Right ventricle myocardium superior (tissue), 1 donor: ENCODE measurements around the gene CCDC33. TPM values are rescaled to one million over a fixed set of nuclear protein-coding genes. Genes with fewer than 3 reads are reported as not detected.
A peak's percentile ranks its signal among the peaks of the same experiment; 100 is the strongest.

Experiments
- ATAC-seq: fragments of 200-7000 bp; cut with Tn5 transposase; one replicate; pipeline ENCODE4 v1.9.1; 2020; ENCODE audit warnings: mild to moderate bottlenecking; ENCODE audit not compliant: poor library complexity
- DNase-seq: peaks from one replicate; pipeline ENCODE4 v3.0.0-alpha.2; 2020
- intact Hi-C: fragments of 100-400 bp; cut with DNase I; formaldehyde crosslinking; loops from one replicate; pipeline ENCODE4 v1.11.2; 2022
- total RNA-seq: library from RNA; stranded (reverse); fragmentation: NEBNext Ultra II Directional; extraction: Animal tissue kit (Norgen Biotek cat#: 25700); gene quantifications from one replicate; pipeline ENCODE4 v1.2.1, GENCODE V29; 2021
- donor health status: DM: no; HTN: yes; CAD: no; lungs with severe emphysema.

Gene CCDC33
- total RNA-seq, 1 donor from 2014 or later, result not detected

GRCh38 chr15:74225928-74226327, 10.2 kb upstream of the CCDC33 start:
- intact Hi-C loops, result no loop called here
- no peak for DNase-seq

DNA sequence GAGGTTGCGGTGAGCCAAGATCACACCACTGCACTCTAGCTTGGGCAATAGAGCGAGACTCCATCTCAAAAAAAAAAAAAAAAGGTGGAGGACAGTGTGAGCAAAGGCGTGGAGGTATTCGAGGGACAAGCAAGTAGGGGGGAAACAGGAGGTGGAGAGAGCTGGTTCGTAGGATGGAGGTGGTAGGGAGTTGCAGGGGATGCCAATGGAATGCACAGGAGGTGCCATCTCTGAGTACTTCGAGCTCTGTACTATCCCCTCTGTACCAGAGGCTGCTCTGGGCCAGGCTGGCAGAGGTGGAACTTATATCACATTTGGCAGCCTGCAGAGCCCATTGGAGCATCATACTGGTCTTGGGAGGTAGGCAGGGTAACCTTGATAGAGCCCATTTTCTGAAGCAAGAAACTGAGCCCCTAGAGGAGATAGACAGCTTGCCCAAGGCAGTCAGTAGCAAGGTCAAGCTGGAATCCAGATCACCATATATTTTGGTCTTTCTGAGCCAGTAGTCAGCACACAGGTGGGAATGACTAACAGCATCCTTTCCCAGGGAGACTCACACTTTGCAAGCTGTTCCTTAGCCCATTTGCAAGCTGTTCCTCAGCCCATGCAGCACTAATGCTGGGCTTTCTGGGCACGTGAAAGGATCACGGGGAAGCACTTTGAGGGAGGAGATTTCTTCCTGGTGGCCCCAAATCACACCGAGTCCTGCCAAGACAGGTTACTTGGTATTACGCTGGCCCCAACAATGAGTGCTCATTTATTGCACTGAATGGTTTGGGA, 9.2 kb upstream of the CCDC33 start:
- intact Hi-C loops, result no loop called here
- DNase-seq (no peak), ATAC-seq (no peak)

More at GRCh38 chr15:74225928-74226327, 10.2 kb upstream of the CCDC33 start:
- no peak for ATAC-seq

GRCh38 chr15:74227968-74228722, 8.0 kb upstream of the CCDC33 start:
- peak; percentile 51 for DNase-seq
- intact Hi-C loops, result no loop called here
- no peak for ATAC-seq

GRCh38 chr15:74228723-74229081, 7.4 kb upstream of the CCDC33 start:
- DNase-seq (no peak), ATAC-seq (no peak)
- intact Hi-C loops, result no loop called here

- ATAC-seq (no peak), DNase-seq (no peak)
- intact Hi-C loops, result no loop called here
Observed at GRCh38 chr15:74229686-74230085, 6.4 kb upstream of the CCDC33 start.

DNA sequence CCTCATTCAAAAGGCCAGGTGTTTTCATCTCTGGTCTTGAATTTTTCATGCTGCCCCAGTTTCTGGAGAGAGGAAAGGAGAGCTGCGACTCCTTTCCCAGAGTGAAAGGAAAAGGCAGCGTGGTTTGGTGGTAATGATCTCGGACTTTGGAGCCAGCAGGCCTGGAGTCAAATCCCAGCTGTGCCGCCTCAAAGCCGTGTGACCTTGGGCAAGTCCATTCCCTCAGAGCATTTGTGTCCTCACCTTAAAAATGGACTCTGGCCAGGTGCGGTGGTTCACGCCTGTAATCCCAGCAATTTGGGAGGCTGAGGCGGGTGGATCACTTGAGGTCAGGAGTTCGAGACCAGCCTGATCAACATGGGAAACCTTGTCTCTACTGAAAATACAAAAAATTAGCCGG, 4.7 kb upstream of the CCDC33 start:
- no peak for DNase-seq
- no peak for ATAC-seq
- intact Hi-C loops, result no loop called here

DNA sequence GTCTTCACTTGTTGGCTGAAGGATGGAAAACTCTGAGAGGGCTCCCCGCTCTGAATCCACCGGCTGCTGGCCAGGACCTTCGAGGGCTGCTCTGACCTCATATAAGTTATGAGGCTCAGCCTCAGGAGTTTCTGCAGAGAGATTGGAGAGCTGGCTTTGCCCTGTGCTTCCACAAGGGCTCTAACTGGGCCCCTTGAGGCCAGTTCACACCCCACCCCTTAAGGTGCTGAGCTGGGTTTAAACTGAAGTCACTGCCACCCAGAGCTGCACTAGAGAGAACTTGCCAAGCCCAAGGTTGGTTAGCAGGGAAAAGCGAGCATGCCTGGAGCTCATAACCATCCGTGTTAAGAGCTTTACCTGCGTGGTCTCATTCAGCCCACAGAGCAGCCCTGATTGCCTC, 2.8 kb upstream of the CCDC33 start:
- DNase-seq, result no peak
- intact Hi-C loops, result no loop called here

GRCh38 chr15:74233851-74234597, 2.1 kb upstream of the CCDC33 start:
- intact Hi-C loops, result no loop called here
- no peak for ATAC-seq
- DNase-seq, result no peak

More for the DNA sequence above, 2.8 kb upstream of the CCDC33 start:
- ATAC-seq, result no peak

DNA sequence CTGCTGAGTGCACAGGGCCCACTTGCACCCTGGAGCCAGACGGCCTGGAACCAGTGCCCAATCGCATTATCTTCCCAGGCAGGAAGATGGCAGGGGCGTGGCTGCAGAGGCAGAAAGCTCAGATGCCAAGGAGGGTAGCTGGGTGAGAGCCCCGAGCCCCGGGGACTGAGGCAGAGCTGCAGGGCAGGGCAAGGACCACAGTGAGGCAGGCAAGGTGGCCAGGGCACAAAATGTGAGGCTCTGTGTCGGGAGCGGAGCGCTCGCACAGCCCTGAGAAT, 1.6 kb upstream of the CCDC33 start:
- DNase-seq (no peak), ATAC-seq (no peak)
- intact Hi-C loops, result no loop called here

DNA sequence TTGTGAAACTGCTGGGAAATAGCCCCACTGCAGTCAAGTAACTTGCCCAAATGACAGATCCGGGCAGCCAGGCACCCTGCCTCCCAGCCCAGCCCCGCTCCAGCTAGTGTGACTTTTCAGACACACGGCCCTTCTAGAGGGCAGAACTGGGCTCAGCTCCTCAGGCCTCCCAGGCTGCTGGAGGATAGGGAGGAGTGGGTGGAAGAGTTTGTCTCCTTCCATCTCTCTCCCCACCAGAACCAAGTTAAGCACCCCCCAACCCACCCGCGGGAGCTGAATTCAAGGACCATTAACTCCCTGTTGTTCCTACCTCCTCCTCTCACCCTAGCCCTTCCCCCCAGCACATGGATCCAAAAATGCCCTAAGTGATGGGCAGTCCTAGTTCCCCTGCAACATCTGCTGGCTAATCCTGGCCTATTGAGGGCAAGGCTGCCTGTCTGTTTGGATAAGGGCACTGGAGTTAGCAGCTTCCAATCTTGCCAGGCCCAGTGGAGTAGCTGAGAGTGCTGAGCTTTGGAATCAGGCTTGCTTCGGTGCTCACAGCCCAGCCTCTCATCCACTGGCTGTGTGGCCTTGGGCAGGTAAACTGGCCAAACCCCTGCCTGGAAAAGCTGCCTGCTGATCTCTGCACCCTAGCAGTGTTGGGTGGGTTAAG, 3.1 kb downstream of the CCDC33 start:
- ATAC-seq (peak; percentile 48), DNase-seq (no peak)
- intact Hi-C loops, result no loop called here

DNA sequence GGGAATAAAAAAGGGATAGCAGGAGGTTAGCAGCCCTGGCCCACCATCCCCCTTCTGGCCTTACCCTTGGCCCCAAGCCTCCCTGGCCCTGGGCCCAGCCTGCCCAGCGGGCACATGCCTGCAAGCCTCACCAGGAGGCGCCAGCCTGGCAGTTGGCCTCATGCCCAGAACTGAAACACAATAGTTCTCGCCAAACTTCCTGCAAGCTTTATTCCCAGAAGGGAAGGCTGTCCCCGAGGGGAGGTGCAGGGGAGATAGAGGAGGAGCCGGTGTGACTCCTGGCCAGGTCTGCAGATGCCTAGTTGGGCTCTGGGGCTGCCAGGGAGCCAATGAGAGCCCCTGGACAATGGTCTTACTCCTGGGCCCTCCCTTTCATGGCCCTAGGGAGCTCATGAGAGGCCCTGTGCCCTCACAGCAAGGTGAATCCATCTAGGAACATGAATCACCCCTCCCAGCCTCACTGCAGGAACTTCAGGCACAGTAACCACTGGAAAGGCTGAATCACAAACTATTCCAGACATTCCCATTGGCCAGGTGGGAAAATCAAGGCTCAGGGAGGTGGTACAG, 4.0 kb downstream of the CCDC33 start:
- intact Hi-C loops, result no loop called here
- DNase-seq (peak; percentile 91), ATAC-seq (peak; percentile 94)

DNA sequence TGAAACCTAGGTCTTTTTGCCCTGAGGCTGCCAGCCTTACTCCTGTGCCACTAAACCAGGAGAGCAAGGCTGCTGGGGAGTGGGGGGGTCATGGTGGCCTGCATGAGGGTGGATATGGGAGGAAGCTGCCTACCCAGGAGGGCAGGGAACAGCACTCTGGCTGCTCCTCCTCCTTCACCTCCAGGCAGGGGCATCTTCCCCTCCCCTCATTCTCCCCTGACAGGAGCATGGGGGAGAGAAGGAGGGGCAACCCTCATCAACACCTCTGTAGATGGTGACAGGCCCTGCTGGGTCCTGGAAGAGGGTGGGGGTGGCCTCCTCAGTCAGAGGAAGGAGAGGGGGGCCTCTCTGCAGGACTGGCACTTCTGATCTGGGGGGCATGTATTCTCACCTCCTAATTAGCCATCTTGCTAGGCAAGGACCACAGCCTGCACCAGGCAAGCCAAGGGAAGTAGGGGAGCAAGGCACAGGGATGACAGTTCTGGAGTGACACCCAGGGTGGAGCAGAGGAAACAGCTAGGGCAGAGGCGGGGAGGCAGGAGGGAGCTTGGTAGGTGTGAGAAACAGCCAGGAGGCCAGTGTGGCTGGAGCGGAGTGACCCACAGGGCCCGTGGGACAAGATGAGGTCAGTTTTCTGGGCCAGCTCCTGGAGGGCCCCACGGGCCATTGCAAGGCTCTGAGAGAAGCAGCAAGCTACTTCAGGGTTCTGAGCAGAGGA, 4.9 kb downstream of the CCDC33 start:
- ATAC-seq (no peak), DNase-seq (no peak)
- intact Hi-C loops, result no loop called here

GRCh38 chr15:74242441-74243185, 6.5 kb downstream of the CCDC33 start:
- ATAC-seq, result no peak
- DNase-seq, result peak; percentile 55
- intact Hi-C loops, result no loop called here

DNA sequence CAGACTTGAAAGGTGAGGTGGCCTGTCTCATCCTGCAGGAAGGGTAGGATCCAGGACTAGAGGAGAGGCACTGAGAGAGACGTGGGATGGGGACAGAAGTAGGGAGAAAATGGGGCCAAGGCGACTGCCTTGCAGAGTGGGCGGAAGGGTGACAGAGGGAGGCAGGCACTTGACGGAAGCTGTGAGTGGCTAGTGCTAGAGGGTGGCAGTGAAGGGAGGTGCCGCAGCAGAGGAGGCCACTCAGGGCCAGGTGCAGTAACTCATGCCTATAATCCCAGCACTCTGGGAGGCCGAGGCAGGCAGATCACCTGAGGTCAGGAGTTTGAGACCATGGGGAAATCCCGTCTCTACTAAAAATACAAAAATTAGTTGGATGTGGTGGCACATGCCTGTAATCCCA, 7.3 kb downstream of the CCDC33 start:
- ATAC-seq (no peak), DNase-seq (no peak)
- intact Hi-C loops, result no loop called here

GRCh38 chr15:74244822-74245341, 8.8 kb downstream of the CCDC33 start:
- ATAC-seq (no peak), DNase-seq (no peak)
- intact Hi-C loops, result no loop called here

DNA sequence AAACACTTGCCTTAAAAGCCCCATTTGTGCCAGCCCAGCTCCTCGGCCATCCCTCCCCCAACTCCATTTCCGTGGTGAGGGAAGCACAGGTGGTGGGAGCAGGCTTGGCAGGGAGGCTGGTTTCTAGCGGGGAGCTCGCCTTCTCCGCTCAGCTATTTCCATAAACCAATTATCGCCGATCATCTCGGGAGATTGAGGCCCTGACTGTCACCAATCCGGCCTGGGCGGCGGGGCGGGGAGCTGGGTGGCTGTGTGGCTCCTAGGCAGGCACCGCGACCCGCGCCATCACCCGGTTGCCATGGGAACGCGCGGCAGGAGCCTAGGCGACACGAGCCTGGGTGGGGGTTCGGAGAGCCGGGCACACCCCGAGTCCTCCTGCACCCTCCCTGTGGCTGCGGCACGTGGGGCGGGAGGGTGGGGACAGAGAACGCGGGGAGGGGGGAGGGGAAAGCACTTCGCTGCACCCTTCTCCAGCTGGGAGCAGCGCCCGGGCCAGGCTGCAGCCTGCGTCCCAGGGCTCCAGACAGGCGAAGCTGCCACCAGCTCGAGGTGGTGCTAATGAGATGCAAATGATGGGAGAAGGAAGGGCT, 9.3 kb downstream of the CCDC33 start:
- DNase-seq (no peak), ATAC-seq (peak; percentile 60)
- intact Hi-C loops, result no loop called here

- intact Hi-C loops, result no loop called here
- DNase-seq, result no peak
- ATAC-seq, result no peak
Observed at GRCh38 chr15:74250266-74250665, 14.1 kb downstream of the CCDC33 start.
